ENCODE measurements around the gene KCNJ3.

The KCNJ3 gene

DNA sequence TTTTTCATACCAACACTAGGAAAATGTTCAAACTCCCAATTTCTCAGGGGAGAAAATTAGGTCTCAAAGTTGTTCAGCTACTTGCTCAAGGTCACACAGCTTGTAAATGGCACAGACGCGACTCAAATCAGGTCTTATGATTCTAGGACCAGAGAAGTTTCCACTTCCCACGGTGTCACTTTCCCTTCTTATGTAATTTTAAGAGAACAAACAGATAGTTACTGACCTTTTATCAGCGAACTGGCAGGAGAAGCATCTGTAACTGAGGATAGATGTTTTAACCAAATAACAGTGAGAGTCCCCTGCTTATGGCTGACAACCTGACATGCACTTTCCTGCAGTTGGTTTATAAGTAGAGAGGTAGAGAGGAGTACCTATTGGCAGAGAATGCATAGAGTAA lies 2.1 kb upstream of the KCNJ3 start:
- no peak for DNase-seq (ENCODE audit: extremely low read depth, low read depth)
- TF ChIP-seq, protein P1, sequence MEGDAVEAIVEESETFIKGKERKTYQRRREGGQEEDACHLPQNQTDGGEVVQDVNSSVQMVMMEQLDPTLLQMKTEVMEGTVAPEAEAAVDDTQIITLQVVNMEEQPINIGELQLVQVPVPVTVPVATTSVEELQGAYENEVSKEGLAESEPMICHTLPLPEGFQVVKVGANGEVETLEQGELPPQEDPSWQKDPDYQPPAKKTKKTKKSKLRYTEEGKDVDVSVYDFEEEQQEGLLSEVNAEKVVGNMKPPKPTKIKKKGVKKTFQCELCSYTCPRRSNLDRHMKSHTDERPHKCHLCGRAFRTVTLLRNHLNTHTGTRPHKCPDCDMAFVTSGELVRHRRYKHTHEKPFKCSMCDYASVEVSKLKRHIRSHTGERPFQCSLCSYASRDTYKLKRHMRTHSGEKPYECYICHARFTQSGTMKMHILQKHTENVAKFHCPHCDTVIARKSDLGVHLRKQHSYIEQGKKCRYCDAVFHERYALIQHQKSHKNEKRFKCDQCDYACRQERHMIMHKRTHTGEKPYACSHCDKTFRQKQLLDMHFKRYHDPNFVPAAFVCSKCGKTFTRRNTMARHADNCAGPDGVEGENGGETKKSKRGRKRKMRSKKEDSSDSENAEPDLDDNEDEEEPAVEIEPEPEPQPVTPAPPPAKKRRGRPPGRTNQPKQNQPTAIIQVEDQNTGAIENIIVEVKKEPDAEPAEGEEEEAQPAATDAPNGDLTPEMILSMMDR (IDR thresholded peaks at IDR 0.05; ENCODE audit: low read depth, low read length) = no peak

DNA sequence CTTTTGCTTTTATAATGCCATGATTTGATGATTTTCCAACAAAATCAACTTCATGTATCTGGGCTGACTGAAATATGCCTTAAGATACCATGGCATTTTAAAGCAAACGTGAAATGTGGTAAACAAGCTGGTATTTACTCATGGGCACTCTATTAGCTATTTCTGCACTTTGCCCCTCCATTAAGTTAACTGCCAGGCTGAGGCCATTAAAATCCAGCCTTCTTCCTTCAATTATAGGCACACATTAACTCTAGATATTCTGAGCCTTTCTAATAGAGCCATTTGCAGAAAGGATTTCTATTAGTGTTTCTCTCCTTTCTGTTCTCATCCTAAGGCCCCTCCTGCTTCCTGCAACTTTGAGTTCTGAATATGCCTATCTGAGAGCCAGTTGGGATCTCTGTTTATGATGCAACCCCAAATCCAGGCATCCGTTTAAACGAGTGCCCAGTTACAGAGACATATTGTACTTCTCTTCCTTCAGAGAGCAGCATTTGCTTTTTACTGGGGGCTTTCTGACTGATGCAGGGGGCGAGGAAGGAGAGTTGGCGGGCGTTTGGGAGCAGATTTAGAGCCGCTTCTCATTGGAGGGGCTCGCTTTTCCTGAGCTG lies 1.6 kb upstream of the KCNJ3 start:
- no peak for DNase-seq (ENCODE audit: extremely low read depth, low read depth)
- TF ChIP-seq, protein P1 (IDR thresholded peaks at IDR 0.05; ENCODE audit: low read depth, low read length) = no peak

DNA sequence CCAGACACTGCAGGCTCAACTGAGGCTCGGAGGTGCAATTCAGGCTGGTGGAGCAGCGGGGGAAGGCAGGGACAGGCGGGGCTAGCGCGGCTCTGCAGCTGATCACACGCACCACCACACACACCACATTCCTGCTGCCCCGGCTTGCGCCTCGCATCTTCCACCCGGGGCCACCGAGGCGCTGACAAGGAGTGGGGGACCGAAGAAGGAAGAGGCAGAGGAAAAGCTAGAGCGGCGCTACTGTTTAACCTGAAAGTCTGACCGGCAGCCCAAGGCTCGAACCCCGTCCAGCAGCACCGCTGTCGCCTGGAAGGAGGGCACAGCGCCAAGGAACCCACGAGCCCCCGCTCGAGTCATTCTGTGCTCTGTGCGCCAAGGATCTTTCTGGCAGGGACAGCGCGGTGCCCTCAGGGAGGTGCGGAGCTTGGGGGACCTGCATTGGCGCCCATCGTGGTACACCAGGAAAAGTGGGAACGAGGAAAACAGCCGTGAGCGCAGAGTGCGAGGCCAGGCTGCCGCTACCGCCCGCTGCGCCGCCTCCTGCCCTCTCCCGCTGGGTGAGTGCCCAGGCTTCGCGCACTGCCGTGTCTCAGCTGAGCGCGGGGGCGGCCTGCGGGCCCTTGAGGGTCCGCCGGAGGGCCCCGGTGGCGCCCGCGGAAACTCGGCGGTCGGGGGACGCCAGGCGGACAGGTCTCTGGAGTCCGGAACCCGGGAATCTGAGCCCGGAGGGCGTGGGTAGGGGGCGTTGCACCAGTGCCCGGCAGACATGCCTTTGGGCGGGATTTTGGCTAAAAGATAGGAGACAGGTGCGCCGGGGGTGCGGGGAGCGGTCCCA lies 860 bp upstream of the KCNJ3 start:
- TF ChIP-seq, protein P1 (IDR thresholded peaks at IDR 0.05; ENCODE audit: low read depth, low read length) = no peak
- DNase-seq (ENCODE audit: extremely low read depth, low read depth) = no peak

DNA sequence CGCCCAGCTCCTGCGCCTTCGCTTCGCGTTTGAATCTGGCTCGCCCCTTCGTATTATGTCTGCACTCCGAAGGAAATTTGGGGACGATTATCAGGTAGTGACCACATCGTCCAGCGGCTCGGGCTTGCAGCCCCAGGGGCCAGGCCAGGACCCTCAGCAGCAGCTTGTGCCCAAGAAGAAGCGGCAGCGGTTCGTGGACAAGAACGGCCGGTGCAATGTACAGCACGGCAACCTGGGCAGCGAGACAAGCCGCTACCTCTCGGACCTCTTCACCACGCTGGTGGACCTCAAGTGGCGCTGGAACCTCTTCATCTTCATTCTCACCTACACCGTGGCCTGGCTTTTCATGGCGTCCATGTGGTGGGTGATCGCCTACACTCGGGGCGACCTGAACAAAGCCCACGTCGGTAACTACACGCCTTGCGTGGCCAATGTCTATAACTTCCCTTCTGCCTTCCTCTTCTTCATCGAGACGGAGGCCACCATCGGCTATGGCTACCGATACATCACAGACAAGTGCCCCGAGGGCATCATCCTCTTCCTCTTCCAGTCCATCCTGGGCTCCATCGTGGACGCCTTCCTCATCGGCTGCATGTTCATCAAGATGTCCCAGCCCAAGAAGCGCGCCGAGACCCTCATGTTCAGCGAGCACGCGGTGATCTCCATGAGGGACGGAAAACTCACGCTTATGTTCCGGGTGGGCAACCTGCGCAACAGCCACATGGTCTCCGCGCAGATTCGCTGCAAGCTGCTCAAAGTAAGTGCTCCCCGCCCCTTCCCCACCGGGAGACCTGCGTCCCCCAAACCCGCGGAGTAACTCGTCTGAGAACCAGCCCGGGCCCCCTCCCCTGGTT lies 453 bp downstream of the KCNJ3 start:
- no peak for DNase-seq (ENCODE audit: extremely low read depth, low read depth)
- TF ChIP-seq, protein P1 (IDR thresholded peaks at IDR 0.05; ENCODE audit: low read depth, low read length) = no peak

DNA sequence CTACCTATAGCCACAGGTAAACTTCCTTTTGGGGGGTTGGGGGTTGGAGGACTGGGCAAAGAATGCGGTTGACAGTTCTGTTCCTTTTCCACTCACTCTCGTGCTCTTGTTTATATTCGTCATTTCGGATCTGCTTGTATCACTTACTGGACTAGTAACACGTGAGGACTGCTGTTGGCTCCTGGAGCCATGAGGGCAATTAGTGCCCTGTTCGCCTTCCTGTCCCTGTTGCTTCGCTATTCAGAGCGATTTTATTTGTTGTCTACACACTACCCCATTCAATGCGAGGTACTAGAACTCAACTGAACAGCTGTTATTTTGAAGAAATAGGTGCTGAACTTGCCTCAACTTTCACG lies 1.1 kb downstream of the KCNJ3 start:
- DNase-seq (ENCODE audit: extremely low read depth, low read depth) = no peak
- TF ChIP-seq, protein P1 (IDR thresholded peaks at IDR 0.05; ENCODE audit: low read depth, low read length) = no peak

DNA sequence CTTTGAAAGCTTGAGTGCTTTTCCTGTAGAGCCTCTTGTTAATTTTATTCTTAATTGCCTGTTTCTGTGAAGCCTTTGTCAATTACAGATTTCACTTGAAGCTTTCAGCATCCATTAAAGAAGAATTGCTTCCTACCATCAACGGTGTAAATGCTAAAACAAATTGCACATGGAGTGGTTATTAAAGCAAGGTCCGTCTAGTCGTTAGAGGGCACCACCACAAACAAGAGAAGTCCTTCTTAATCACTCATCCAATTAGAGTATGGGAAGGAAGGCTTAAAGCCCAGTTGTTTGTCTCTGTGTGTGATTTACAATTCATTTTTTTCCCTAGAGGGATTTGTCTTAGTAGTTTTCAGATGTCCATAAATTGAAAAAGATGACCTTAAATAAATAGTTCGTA lies 1.6 kb downstream of the KCNJ3 start:
- TF ChIP-seq, protein P1 (IDR thresholded peaks at IDR 0.05; ENCODE audit: low read depth, low read length) = no peak
- DNase-seq (ENCODE audit: extremely low read depth, low read depth) = no peak

DNA sequence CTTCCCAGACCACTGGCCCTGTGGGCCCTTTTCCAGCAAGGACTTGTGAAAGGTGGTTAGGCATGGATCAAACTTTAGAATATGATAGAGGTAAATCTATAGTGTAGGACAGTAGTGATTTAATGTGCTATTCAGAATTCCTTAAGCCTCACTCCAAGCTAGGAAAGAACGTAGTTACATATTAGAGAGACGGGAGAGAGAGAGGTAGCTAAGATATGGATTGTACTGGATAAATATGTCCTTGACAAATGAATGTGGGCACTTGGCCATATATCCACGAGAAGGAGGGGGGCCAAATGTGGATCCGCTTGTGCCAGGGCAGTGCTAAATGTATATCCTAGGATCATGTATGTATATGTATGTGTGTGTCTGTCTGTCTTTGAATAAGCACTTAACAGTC lies 6.5 kb downstream of the KCNJ3 start:
- no peak for DNase-seq (ENCODE audit: extremely low read depth, low read depth)
- TF ChIP-seq, protein P1 (IDR thresholded peaks at IDR 0.05; ENCODE audit: low read depth, low read length) = no peak

All from AG09319 (cell line).